Hematopoietic multipotent progenitor cell (in vitro differentiated cells): ENCODE data around the gene SLC34A1. TPM values are rescaled to one million over a fixed set of nuclear protein-coding genes. Genes with fewer than 3 reads are reported as not detected.

Source experiments
- DNase-seq, 3 donors: peaks; one replicate each; pipeline ENCODE4 v3.0.0-alpha.2; 2011 to 2015; ENCODE audit warnings: low read depth in 2 of 3, low spot score in 2 of 3
- total RNA-seq: library from RNA; depleted of rRNA; stranded (reverse); fragments of >200 nt; gene quantifications from one replicate; pipeline ENCODE4 v1.2.3, GENCODE V29; 2012

SLC34A1 gene
- total RNA-seq, 1 donor = under 0.01 TPM

DNA sequence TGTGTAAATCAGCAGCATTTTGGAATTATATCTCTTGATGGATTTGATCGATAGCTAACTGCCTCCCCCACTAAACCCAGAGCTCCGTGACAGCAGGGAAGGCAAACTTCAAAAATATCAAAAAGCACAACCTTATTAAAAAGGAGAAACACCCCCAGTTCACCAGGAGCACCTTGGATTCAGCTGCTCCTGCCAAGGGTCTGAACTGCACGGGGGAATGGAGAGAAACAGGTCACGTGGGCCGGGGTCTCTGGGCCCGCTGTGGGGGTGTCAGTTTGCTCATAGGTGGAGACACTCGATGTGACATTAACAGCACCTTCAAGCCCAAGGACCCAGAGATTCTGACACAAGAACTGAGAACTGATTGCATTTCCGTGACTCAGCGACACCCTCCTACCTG lies 1.1 kb upstream of the SLC34A1 start:
- DNase-seq = no peak

DNA sequence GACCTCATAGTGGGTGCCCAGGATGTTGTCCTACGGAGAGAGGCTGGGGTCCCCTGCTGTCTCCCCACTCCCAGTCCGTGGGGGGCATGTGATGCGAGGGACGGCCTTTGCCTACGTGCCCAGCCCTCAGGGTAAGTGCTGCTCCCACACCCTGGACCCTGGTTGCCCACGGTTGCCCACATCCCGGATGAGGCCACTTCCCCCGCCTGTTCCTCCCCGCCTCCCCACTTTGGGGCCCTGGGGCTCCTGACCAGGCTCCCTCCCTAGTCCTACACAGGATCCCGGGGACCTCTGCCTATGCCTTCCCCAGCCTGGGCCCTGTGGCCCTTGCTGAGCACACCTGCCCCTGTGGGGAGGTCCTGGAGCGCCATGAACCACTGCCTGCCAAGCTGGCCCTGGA lies 1.5 kb downstream of the SLC34A1 start:
- no peak for DNase-seq

DNA sequence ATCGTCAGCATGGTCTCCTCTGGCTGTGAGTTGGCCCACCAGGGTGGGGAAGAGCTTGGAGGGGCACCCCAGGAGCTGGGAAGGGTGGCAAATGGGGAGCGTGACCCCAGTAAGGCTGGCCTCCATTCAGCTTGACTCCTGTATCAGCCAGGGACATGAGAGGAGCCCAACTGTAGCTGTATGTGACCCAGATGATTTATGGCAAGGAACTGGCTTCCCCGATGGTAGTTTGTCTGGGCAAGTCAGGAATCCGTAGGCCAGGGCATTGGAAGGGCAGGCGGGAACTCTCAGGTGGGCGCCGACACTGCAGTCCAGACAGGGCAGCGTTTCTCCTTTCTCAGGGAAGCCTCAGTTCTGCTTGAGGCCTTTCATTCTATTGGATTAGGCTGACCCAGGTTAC lies 2.3 kb downstream of the SLC34A1 start:
- no peak for DNase-seq

DNA sequence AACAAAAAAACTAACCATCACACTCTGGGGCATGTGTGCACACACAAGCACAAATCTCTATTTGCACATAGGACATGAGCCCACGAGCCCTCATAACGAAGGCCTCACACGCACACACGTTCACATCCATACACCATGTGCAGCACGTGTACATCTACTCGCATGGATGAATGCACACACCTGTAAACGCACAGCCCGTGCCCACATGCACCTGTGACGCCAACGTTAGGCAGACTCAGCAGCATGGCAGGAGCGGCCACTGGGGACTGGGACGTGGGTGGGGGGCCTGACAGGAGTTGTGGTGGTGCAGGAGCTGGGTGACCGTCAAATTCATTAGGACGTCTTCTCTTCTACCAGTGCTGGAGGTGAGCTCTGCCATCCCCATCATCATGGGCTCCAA lies 3.2 kb downstream of the SLC34A1 start:
- no peak for DNase-seq

DNA sequence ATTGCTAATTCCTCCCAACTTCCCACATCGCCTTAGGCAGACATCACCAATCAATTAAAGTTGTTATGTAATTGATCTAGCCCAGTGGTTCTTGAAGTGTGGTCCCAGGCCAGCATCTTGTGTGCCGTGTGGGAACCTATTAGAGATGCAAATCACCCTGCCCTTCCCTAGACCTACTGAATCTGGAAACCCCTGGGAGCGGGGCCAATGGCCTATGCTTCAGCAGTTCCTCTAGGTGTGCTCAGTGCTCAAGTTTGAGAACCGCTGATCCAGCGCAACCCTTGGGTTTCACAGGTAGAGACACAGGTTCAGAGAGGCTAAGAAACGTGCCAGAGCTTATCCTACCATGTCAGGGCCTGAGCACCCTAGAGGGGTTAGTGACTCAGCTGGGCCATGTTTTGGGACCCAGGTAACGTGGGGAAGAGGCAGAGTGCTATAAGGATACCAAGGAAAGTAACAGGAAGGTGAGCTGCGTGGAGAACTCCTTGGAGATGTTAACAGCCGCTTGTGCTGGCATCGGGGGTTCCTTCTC lies 4.4 kb downstream of the SLC34A1 start:
- DNase-seq = no peak

DNA sequence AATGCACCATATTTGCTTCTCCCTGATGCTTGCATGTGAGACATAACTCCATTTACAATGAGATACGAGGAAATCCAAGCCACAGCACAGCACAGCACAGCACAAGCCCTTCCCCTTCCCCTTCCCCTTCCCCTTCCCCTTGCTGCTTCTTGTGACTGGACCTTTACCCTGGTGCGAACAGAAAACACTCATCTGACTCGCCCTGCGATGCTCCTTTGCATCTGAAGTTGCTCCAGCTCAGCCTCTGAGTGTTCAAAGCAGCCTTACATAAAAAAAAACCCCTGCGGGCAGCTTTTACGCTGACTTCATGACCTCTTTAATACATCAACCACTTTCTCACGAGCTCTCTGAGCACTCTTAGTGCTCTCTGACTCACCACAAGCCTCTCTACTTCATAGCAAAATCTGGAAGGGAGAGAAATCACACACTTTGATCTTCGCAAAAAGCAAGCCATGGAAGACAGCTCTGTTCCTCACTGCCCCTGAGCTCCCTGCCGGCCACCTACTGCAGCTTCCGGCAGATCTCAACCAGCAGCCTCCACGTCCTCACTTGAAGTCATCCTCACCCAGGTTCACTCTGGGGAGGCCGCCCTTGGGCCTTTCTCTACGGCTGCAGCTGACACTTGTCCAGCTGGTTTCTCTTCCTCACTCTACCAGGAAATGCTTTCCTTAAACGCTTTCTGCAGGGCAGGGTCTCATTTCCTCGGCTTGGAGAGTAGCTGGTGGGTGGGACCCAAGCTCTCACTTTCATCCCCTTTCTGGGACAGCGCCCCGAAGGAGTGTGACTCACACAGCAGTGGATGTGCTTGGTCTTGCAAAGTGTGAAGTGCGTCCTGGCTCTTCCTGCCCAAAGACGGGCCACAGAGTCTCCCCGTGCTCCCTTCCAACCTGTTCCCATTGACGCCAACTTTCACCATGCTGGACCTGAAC lies 5.3 kb downstream of the SLC34A1 start:
- peak in 2 of 3 donors; percentile 9 to 44 for DNase-seq

DNA sequence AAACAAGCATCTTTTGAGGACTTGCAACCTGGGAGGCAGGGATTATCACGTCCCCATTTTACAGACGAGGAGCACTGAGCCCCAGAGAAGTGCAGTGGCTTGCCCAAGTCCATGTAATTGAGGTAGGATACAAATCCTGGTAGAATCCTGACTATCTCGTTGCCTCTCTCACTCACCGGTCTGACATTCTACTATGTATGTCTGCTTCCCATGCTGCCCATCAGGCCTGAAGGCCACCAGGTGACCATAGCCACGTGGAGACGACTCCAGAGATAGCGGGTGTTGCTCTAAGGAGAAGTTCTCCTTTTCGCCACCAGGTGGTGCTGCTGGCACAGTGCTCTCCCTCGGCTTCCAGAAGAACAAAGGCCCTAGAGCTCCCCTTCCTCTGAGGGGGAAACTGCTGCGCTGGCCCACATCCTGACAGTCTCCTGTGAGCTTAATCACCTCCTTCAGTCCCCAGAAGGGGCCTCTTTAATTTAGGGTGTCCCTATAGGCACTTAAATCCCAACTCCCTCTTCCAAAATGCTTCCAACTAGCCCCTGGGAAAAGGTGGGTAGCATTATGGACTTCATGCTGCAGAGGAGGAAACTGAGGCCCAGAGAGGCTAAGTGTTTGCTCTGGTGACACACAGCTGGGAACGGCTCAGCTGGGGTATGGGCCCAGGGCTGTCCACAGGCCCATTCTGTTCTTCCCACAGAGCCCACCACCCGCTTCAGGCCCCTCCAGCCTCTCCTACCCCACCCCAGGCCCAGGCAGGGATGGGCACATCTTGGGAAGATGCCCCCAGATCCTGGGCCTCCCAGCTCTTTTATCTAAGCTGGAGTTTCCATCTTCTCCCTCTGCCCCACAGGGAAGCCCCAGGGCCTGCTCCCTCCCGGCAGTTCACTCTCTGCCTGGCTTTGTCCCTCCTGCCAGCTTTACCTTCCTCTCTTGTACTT lies 6.4 kb downstream of the SLC34A1 start:
- peak; percentile 87 to 94 (median 87) for DNase-seq

DNA sequence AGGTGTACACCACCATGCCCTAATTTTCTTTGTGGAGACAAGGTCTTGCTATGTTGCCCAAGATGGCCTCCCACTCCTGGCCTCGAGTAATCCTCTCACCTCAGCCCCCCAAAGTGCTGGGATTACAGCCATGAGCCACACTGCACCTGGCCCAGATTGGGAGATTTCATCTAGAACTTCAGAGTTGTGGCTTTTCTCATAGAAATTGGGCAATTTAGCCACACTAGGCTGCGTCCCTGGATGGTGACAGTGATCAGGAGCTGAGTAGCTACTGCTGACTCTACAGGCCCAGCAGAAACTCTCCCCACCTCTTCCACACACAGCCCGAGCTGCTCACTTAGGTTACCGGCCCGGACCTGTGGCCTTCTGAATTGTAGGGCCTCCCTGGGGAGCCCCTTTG lies 8.5 kb downstream of the SLC34A1 start:
- no peak for DNase-seq

DNA sequence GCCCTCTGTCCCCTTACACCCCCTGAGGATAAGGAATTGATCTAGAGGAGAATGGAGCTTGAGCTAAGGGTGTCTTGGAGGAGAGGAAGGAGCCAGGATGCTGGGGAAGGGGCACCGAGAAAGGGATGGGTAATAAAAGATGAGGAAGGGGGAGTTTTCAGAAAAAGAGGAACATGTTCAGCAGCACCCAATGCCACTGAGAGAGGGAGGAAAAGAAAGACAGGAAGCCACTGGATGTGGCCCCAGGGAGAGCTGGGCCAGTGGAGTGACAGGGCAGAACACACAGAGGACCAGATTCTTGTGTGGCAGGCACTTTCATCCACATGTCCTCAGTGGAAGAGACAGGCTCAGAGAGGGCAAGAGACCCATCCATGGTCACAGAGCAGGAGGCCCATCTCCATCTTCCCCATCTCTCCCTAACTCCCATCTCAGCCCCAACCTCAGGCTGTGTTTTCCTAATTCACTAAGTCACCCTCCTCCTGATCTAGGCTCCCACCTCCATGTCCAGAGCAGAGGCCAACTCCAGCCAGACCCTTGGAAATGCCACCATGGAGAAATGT lies 9.1 kb downstream of the SLC34A1 start:
- DNase-seq = peak in 2 of 3 donors; percentile 36 to 46

DNA sequence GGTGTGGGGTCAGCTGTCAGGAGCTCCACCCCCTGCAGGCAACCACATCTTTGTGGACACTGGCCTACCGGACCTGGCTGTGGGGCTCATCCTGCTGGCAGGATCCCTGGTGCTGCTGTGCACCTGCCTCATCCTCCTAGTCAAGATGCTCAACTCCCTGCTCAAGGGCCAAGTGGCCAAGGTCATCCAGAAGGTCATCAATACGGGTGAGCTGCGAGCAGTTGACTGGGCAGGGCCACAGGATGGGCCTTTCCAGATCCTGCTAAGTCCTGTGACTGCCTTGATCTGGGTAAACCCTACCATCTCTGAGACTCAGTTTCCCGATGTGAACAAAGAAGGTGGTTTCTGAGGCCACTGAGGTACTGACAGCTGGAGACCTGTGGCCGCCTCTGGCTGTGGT lies 9.8 kb downstream of the SLC34A1 start:
- no peak for DNase-seq

DNA sequence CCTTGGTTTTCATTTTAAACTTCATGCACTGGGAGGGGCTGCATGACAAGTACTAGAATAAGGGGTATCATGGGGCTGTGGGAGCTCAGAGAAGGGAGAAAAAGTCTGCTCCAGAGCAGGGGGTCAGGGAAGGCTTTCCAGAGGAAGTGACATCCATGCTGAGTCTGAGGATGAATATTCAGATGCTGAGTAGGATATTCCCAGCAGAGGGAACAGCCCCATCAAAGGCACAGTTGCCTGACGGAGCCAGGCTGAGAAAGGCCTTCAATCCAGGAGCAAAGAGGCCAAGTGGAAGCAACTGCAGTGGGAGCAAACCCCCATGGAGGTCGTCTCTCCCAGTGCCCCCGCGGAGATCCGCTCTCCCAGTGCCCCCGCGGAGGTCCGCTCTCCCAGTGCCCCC lies 11.8 kb downstream of the SLC34A1 start:
- no peak for DNase-seq

DNA sequence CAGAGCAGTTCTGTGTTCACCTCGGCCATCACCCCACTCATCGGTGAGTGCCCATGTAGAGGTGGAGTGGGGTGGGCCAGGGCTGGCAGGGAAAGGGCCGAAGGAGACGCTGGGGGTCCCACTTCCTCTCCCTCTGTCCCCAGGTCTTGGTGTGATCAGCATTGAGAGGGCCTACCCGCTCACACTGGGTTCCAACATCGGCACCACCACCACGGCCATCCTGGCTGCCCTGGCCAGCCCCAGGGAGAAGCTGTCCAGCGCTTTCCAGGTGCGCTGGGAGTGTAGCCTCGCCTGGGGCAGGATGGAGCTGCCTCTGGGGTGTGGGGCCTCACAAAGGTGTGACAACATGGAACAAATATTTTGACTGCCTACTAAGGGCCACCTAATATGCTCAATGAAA lies 12.6 kb downstream of the SLC34A1 start:
- no peak for DNase-seq

DNA sequence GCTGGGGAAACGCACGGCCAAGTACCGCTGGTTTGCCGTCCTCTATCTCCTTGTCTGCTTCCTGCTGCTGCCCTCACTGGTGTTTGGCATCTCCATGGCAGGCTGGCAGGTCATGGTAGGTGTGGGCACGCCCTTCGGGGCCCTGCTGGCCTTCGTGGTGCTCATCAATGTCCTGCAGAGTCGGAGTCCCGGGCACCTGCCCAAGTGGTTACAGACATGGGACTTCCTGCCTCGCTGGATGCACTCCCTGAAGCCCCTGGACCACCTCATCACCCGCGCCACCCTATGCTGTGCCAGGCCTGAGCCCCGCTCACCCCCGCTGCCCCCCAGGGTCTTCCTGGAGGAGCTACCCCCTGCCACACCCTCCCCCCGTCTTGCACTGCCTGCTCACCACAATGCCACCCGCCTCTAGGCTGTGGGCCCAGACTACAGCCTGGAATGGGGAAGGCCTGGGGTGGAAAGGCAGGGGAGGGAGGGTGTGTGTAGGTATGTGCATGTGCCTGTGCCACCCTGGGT lies 13.7 kb downstream of the SLC34A1 start:
- DNase-seq = no peak

DNA sequence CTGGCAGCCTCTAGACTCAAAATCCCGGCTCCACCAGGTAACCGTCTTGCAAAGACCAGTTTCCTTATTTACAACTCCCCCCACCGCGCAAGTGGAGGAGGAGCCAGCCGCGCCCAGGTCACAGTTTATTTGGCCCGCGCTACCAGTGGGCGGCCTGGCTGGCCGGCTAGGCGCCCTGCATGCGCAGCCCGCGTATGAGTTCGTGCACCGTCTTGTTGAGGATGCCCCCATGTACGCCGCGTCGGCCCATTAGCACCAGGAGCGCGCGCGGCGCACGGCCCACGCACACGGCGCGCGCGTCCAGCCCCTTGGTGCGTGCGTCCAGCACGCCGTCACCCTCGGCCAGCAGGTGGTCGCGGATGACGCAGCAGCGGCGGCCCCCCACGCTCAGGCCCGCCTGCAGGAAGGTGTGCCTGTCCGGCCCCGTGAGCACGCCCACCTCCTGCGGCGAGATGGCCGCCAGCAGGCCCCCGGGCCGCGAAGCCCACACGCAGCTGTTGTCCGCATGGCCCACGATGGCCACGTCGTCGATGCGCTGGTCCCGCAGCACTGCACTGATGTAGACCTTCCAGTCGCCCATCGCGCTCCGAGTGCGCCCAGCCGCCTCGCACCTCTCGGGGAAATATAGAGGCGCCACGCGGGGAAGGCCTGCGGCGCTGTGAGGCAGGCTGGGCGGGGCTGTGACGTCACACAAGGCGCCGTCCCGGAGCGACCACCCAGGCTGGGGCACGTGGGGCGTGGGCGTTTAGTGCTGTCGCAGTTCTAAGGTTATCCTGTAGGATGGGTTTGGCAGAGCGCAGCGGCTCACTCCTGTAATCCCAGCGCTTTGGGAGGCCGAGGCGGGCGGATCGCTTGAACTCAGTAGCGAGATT lies 16.0 kb downstream of the SLC34A1 start, which contains the start of gene PFN3:
Gene PFN3, minus strand, starts transcription at position 665 of the 872 bp plus-strand sequence. Its CDS starts 85 bp downstream, at position 580.
- DNase-seq = peak in 1 of 3 donors; percentile 21

DNA sequence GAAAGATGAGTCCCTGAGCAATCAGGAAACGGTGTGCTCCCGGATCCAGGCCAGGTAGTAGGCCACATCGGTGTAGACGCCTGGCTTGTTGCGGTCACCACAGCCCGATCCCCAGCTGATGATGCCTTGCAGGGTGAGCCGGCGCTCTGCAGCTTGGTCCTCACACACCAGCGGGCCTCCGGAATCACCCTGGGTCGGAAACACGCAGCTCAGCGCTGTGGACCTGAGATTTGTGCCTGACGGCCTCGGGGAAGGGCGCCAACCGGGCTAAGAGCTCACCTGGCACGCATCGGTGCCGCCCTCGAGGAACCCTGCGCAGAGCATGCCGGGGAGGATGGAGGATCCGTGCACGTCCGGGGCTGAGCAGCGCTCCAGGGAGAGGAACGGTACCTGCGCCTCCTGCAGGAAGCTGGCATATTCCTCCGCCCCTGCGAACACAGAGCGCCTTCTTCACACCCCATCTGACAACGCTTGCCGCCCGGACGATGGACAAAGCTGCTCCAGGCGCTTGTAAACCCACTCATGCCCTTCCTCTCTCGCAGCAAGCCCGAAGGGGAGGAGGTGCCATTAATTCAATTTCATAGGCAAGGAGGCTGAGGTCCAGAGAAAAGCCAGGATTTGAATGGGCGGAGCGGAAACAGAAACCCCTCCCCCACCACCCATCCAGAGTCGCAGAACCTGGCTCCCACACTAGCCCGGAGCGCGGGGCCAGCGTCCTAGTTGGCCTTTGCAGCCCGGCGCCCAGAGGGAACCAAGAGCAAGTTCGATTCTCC lies 18.2 kb downstream of the SLC34A1 start:
- peak in 1 of 3 donors; percentile 22 for DNase-seq

DNA sequence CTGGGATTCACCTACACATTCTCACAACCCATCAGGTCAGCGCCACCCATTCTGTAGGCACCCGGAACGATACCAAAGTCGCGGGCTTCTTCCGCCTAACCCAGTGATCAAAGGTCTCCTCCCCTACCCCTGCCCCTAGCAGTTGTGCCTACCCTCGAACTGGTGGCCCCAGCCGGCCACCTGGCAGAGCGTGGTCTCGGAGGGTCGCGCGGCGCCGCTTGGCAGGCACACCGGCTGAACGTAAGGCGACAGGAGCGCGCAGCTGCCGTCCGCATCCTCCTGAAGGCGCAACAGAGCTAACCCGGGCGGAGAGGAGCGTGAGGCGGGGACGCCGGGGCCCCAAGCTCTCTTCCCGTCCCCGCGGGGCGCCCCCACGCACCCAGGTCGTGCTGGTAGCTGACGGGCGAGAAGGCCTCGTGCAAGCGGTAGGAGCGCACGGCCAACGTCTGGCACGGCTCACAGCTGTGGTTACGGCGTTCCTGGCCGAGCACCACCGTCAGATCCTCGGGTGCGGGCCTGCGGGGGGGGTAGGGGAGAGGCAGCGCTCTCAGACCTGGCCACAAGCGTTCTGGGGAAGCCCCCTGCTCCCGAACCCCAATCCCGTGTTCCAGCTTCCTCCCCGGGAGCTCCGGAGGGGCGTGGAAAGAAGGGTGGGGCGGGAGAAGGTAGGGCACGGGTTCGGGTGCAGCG lies 19.0 kb downstream of the SLC34A1 start:
- DNase-seq = peak in 2 of 3 donors; percentile 54

DNA sequence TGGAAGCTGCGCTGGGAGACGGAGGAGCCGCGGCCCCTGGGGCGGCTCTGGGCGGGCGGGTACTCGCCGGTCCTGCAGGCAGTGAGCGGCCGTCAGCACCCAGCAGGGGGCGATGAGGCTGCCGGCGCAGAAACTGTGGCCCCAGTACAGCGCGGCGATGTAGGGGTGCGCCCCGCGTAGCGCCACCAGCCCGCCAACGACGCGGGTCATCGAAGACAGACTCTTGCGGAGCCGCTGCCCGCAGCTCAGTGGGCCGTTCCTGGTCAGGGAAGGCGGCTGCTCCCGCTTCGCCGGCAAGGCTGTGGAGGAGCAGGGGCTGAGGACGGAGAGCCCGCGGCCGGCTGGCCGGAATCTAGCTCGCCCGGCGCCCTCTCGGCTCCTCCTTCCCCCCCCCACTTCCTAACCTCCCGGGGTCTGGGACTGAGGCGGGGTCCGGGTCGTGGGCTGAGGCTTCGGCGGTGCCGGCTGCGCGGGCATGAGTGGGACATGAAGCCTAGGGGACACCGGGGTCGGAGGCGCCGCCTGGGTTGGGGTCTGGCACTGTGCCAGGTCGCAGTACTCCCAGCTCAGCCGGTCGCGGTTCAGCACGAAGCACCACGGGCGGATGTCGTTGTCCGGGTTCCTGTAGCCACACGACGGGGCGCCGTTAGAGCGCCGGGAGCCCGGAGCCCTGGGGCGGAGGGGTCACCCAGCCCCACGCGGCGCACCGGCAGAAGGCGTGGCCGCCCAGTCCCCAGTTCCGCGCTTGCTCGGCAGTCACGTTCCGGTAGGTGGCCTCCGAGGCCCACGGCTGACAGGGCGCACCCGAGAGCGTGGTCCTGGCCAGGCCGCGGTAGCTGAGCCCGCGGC lies 19.8 kb downstream of the SLC34A1 start:
- DNase-seq = peak; percentile 69 to 92 (median 91)
